Dermis microvascular lymphatic vessel endothelial cell (primary cell): ENCODE results near the gene GAPDHS. TPM values are rescaled to one million over a fixed set of nuclear protein-coding genes. Genes with fewer than 3 reads are reported as not detected.

ENCODE experiments used
- DNase-seq, 2 donors: peaks; one replicate each; pipeline versions ENCODE4 v3.0.0 to v3.0.0-alpha.2; 2010; ENCODE audit warnings: low read depth in 2 of 2
- total RNA-seq: library from RNA; depleted of rRNA; stranded (reverse); fragments of >200 nt; gene quantifications from 2 replicates; pipeline ENCODE4 v1.2.1, GENCODE V29; 2014

Gene GAPDHS
- total RNA-seq, 1 donor from 2014 or later = not detected

DNA sequence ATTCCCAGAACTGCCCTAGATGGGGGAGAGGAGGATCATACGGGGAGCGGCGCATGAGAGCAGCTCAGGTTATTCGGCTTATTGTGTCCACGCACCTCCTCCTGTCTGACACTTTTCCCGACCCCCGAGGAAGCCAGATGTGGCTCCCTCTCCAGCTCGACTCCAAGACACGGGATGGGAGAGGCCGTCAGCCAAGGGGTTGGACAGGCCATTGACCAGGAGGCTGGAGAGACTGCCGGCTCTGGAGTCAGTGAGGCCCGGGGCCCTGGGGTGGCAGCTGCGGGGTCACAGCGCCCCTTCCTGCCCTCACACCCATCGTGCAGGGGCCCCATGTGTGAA lies 22.7 kb upstream of the GAPDHS start:
- DNase-seq = no peak

DNA sequence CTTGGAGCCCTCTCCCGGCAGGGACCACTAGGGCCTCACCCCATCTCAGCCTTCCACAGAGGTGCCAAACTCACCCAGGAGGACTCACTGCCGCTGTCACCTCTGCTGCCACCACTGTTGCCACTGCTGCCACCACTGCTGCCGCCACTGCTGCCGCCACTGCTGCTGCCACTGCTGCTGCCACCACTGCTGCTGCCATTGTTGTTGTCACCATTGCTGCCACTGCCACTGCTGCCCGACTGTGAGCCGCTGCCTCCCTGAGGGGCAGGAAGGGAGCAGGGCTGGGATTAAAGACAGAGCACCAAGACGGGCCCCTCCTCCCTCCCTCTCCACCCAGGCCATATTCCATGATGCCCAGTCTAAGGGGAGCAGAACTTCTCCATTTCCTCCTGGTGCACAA lies 21.9 kb upstream of the GAPDHS start:
- DNase-seq = no peak

- DNase-seq = no peak
These were observed 20.2 kb upstream of the GAPDHS start for GRCh38 chr19:35512831-35513627.

GRCh38 chr19:35513628-35514281 lies 19.5 kb upstream of the GAPDHS start, which contains the start of gene DMKN:
TSS of gene DMKN (minus strand) at chr19:35513649. CDS start at chr19:35513475, 174 bp downstream.
- DNase-seq = no peak

DNA sequence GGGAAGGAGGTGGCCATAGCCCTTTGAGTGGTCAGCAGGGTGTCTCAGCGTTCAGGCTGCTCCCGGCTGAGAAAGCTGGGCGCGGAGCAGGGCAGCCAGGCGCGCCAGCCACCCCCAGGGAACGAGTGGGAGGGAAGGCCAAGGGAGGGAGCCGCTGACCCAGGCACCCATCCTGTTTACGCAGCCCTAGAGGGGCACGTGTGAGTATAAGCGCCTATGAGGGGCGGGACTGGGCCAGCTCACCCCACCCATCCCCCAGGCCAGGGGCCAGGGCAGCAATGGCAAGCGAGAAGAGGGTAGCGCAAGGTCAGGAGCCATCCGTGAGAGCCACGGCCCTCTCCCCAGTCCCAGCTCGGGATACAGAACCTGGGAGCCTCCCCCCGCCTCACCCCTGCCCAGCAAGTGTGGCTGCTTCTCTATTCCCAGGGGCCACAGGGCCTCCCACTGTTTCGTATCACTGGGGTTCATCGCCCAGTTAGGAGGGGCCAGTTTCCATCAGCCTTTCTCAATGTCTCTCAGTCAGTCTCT lies 18.9 kb upstream of the GAPDHS start:
- DNase-seq = no peak

DNA sequence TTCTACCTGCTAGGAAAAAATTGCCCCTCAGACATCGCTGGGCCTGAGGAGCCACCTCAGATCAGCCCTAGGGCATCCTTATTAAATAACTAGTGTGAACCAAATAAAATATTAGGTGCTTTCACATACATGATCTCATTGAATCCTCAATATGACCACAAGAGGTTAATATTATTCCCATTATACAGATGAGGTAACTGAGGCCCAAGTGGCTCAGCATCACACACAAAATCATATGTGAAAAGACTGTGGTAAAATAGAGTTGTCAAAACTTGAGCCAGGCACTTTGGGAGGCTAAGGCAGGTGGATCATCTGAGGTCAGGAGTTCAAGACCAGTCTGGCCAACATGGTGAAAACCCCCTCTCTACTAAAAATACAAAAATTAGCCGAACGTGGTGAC lies 16.9 kb upstream of the GAPDHS start:
- DNase-seq = no peak

GRCh38 chr19:35517342-35517741 lies 15.9 kb upstream of the GAPDHS start:
- no peak for DNase-seq

DNA sequence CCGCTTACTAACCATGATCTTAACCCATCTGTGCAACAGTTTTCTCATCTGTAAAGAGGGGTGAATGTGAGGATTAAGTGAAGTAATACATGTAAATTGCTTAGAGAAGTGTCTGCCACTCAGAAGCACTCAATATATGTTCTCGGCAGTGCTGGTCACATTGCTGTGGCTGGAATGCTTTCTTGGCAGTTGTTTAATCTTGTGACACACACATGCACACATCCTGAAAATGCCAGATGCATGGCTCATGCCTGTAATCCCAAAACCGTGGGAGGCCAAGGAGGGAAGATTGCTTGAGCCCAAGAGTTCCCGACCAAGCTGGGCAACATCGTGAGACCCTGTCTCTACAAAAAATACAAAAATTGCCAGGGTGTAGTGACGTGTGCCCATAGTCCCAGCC lies 14.9 kb upstream of the GAPDHS start:
- no peak for DNase-seq

GRCh38 chr19:35519291-35519690 lies 14.0 kb upstream of the GAPDHS start:
- DNase-seq = no peak

DNA sequence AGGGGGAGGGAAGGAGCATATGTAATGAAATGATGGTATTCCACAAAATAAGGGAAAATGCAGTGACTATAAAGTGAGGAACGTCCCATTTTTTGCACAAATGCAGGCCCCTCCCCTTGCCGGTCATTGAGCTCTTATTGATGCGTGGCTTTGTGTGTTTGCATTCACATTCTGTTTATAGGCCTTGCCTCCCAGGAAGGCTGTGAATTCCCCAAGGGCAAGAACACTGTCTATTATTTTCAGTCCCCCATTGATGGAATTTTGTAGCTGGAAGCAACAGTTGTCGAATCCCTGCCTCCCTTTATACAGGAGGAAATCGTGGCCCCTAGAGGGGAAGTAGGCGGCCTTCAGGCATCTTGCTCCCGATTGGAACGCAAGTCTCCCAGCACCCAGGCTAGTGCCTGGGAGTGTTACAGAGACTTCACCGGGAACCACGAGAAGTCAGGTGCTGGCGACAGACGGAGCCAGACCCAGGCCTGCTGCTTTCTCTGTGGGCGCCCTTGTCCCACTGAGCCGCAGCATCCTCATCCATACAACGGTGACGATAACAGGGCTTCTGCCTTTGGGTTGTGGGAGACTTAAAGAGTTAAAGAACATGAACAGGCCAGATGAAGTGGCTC lies 12.0 kb upstream of the GAPDHS start:
- DNase-seq = no peak

- DNase-seq = no peak
These were observed 10.4 kb upstream of the GAPDHS start for GRCh38 chr19:35522745-35523327.

DNA sequence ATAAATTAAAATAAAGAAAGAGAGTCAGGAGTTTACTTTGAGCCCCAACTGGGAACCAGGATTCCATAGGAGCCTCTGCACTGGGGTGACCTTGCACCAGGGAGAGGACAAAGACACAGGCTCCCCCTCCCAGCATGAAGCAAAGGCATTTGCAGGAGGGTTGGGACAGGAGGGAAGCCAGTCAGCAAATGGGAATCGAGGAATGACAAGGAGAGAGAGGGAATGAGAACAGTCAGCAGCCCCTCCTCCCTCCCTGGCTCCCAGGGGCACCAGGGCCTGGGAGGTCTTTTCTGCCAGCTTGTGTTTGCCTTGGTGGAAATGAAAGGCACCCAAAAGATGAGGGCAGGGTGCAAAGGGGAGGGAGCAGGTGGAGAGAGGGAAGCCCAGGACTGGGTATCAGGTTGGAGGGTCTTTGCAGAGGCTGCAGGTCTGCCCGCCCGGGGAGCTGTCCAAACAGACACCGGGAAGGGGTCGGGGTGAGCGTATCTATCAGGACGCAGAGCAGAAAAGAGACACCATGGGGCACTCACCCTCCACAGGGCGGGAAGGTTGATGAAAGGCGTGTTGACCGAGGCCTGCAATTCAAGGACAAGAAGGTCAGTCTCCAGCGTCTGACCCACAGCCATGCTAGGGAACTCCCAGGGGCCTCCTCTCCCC lies 8.9 kb upstream of the GAPDHS start:
- no peak for DNase-seq

DNA sequence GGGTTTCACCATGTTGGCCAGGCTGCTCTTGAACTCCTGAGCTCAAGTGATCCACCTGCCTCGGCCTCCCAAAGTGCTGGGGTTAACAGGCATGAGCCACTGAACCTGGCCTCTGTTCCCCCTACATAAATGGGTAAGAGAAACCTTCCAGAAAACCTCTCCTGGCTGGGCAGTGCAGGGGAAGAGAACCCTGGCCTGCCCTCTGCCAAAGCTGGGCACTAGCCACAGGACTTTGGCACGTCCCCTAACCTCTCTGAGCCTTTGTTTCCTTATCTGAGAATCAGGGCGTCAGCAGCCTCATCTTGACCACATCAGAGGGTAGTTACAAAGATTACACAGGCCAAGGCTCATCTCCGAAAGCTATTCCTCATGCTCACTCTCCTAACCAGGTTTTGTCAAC lies 7.4 kb upstream of the GAPDHS start:
- no peak for DNase-seq

DNA sequence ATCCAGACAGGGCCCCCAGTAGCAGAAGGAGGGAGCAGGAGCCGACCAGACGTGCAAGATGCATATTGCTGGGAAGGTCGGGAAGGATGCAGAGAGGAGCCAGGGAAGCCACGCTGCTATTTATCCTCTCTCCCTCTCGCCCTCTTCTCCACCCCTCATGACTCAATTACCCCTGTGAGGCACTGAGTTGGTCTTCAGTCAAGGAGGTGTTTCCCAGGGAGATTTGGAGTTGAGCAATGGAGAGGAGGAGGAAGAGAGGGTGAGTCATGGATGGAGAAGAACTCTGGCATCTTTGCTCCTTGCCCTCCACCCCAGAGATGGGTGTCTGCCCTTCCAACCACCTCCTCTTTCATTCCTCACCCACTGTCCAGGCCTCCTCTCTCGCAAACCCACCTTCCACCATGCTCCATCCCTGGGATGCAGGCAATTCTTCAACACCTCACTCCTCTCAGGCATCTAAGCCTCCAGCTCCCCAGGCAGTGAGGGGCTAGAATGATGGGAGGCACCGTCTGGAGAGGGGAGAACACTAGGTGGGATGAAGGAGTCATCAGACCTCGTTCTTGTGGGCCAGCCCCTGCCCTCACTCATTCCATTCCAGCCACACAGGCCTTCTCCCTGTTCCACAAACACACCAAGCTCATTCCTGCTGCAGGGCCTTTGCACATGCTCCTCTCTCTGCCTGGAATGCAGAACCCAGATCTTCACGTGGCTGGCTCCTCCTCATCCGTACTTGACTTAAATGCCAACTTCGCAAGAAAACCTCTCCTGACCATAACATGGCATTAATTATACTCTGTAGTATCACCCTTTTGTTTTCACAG lies 4.8 kb upstream of the GAPDHS start, which contains the start of gene SBSN:
TSS of gene SBSN (minus strand) at position 94 of the 821 bp plus-strand sequence. CDS start at position 64, 30 bp downstream.
- DNase-seq = no peak

- no peak for DNase-seq
These were observed 3.7 kb upstream of the GAPDHS start for GRCh38 chr19:35529241-35530218.

- DNase-seq = no peak
These were observed 2.0 kb upstream of the GAPDHS start for GRCh38 chr19:35531291-35531690.

DNA sequence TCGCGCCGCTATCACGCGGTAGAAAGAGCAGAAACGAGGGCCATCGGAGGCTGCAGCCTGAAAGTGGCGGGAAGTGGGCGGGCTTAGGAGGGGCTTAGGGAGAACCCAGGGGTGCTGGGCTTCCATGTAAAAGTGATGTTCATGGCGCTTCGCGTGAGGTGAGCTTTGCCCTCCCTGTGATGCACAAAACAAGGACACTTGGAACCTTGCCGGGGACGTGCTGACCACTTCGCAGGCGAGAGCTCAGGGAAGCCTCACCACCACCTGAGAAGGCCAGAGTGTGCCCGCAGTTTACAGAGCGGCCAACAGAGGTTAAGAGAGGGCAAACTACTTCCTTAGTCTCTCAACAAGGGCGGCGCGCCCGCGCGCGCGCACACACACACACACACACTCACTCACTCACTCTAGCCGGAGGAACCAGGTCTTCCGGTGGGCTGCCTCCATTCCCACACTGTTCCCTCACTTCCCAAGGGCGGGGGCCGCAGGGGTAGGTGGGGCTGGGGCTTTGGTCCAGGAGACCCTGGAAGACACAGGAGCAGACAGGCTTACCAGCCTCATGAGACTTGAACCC lies 651 bp downstream of the GAPDHS start:
- DNase-seq = no peak

- DNase-seq = no peak
These were observed 1.7 kb downstream of the GAPDHS start for GRCh38 chr19:35534803-35535480.
